ENCODE results near the gene PITHD1.
"Not testable (repeated sequence)": the region's sequence is repeated elsewhere in the genome, so short reads cannot be mapped to it uniquely, and the experiment has no call there.

Gene PITHD1

GRCh38 chr1:23774174-23774880, 3.9 kb upstream of the PITHD1 start:
- DNase-seq (ENCODE audit: low read depth) = no peak

- DNase-seq (ENCODE audit: low read depth) = no peak
Measured at GRCh38 chr1:23776217-23776616, 2.0 kb upstream of the PITHD1 start.

GRCh38 chr1:23779826-23780371, 1.7 kb downstream of the PITHD1 start:
- no peak for DNase-seq (ENCODE audit: low read depth)

- DNase-seq (ENCODE audit: low read depth) = not testable (repeated sequence)
Measured at GRCh38 chr1:23783141-23783540, 4.9 kb downstream of the PITHD1 start.

- DNase-seq (ENCODE audit: low read depth) = no peak
Measured at GRCh38 chr1:23784846-23785245, 6.6 kb downstream of the PITHD1 start.

GRCh38 chr1:23787701-23788100, 9.5 kb downstream of the PITHD1 start:
- no peak for DNase-seq (ENCODE audit: low read depth)

- DNase-seq (ENCODE audit: low read depth) = no peak
Measured at GRCh38 chr1:23788695-23789094, 10.5 kb downstream of the PITHD1 start.

- DNase-seq (ENCODE audit: low read depth) = peak; percentile 77
Measured at GRCh38 chr1:23790696-23791515, 12.7 kb downstream of the PITHD1 start, which contains the start of gene LYPLA2. Gene LYPLA2, plus strand, starts transcription at chr1:23791145. Its CDS starts 1,538 bp downstream, at chr1:23792683.

GRCh38 chr1:23791516-23792047, 13.4 kb downstream of the PITHD1 start:
- DNase-seq (ENCODE audit: low read depth) = no peak

GRCh38 chr1:23792151-23792945, 14.1 kb downstream of the PITHD1 start:
- DNase-seq (ENCODE audit: low read depth) = no peak

GRCh38 chr1:23793018-23793781, 15.0 kb downstream of the PITHD1 start:
- no peak for DNase-seq (ENCODE audit: low read depth)

GRCh38 chr1:23793861-23794731, 15.9 kb downstream of the PITHD1 start:
- no peak for DNase-seq (ENCODE audit: low read depth)

GRCh38 chr1:23794732-23795182, 16.5 kb downstream of the PITHD1 start:
- DNase-seq (ENCODE audit: low read depth) = not testable (repeated sequence)

- DNase-seq (ENCODE audit: low read depth) = no peak
Measured at GRCh38 chr1:23795676-23796465, 17.7 kb downstream of the PITHD1 start.

- no peak for DNase-seq (ENCODE audit: low read depth)
Measured at GRCh38 chr1:23796466-23797271, 18.5 kb downstream of the PITHD1 start.

GRCh38 chr1:23797478-23798448, 19.5 kb downstream of the PITHD1 start:
- no peak for DNase-seq (ENCODE audit: low read depth)

- no peak for DNase-seq (ENCODE audit: low read depth)
Measured at GRCh38 chr1:23798662-23799142, 20.5 kb downstream of the PITHD1 start.

Data from activated T-helper 1 cell treated with Interleukin-2 at 50 U/mL for 16 hours (primary cell).